Measurements from ENCODE around the gene CDC73.

Gene CDC73

DNA sequence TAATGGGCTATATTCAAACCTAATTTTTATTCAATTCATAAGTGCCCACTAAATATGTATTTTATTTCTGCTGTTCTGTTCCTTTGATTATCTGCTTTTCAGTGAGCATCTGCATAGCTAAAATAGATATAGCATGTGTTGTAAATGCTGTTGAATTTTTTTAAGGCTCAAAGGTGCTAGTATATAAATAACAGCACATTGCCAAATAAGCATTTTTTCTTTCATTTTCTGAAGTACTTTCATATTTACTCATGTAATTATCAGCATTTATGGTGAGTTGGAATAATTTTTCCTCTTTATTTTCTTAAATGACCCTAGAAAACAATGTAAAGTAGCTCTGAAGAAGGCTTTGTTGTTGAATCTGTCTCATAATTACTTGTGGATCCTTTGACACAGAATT is 134.2 kb downstream of the CDC73 start:
- Histone ChIP-seq H3F3A (ENCODE audit: insufficient read depth, low read length) (peaks cover 4% of the 10 kb centered on the region; the same call in 1 of the 2 replicates), H3K27me3 (replicated peaks; ENCODE audit: insufficient read depth, low read length) (no peaks in the 10 kb centered on the region), H4K20me1 (ENCODE audit: insufficient read depth, low read length) (no peaks in the 10 kb centered on the region), H3K27ac (ENCODE audit: low read length) (peak overlapping the region; percentile 19; the same call in 1 of the 2 replicates), H3K4me2 (ENCODE audit: low read depth, low read length) (peak overlapping the region; percentile 55), H3K9me2 (replicated peaks; ENCODE audit: insufficient read depth, low read length) (no peaks in the 10 kb centered on the region), H3K36me3 (replicated peaks; ENCODE audit: insufficient read depth, low read length) (no peaks in the 10 kb centered on the region; the same call in 1 of the 2 replicates), H3K4me3 (ENCODE audit: low read length) (no peak overlapping the region), H3K9me3 (replicated peaks; ENCODE audit: insufficient read depth, low read length) (no peaks in the 10 kb centered on the region), H3K9ac (ENCODE audit: low read length) (no peak overlapping the region), H3K4me1 (ENCODE audit: low read length) (peaks cover 21% of the 10 kb centered on the region), H2AFZ (ENCODE audit: low read length) (no peak overlapping the region), H3K79me2 (ENCODE audit: low read length) (no peaks in the 10 kb centered on the region)
- TF ChIP-seq EZH2phosphoT487 (IDR thresholded peaks at IDR 0.05; ENCODE audit: low read length) (no peak), EZH2 (optimal IDR thresholded peaks at IDR 0.05; ENCODE audit: low read depth, low read length) (no peak)
- TF ChIP-seq, protein P1, sequence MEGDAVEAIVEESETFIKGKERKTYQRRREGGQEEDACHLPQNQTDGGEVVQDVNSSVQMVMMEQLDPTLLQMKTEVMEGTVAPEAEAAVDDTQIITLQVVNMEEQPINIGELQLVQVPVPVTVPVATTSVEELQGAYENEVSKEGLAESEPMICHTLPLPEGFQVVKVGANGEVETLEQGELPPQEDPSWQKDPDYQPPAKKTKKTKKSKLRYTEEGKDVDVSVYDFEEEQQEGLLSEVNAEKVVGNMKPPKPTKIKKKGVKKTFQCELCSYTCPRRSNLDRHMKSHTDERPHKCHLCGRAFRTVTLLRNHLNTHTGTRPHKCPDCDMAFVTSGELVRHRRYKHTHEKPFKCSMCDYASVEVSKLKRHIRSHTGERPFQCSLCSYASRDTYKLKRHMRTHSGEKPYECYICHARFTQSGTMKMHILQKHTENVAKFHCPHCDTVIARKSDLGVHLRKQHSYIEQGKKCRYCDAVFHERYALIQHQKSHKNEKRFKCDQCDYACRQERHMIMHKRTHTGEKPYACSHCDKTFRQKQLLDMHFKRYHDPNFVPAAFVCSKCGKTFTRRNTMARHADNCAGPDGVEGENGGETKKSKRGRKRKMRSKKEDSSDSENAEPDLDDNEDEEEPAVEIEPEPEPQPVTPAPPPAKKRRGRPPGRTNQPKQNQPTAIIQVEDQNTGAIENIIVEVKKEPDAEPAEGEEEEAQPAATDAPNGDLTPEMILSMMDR (IDR thresholded peaks at IDR 0.05; ENCODE audit: low read length) = no peak
- DNase-seq = peak; percentile 68

DNA sequence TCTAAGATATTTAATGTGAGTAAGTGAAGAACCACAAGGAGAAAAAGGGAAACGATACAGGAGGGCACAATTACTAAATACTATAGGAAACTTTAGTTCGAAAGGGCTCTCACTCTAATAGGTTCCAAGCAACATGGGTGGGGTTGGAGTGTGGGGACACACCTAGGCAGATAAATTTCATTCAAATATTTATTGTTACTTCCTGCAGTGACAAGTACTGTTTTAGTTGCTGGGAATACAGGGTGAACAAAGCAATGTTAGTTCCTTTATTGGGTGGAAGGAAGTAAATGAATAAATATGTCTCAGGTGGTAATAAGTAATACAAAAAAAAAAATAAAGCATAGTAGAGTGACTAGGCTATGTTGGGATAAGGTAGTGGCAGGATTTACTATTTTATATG is 137.8 kb downstream of the CDC73 start:
- H3K4me3 ChIP-seq (ENCODE audit: low read length) = no peak overlapping the region
- no peaks in the 10 kb centered on the region for H3K79me2 ChIP-seq (ENCODE audit: low read length)
- TF ChIP-seq, protein P1 (IDR thresholded peaks at IDR 0.05; ENCODE audit: low read length) = no peak
- no peak for DNase-seq
- H3K4me2 ChIP-seq (ENCODE audit: low read depth, low read length) = no peak overlapping the region
- no peak overlapping the region for H2AFZ ChIP-seq (ENCODE audit: low read length)
- H4K20me1 ChIP-seq (ENCODE audit: insufficient read depth, low read length) = no peaks in the 10 kb centered on the region
- no peaks in the 10 kb centered on the region for H3K9me2 ChIP-seq (replicated peaks; ENCODE audit: insufficient read depth, low read length)
- no peaks in the 10 kb centered on the region for H3K36me3 ChIP-seq (replicated peaks; ENCODE audit: insufficient read depth, low read length)
- H3F3A ChIP-seq (ENCODE audit: insufficient read depth, low read length) = peaks cover 4% of the 10 kb centered on the region; the same call in 1 of the 2 replicates
- no peak overlapping the region for H3K27ac ChIP-seq (ENCODE audit: low read length)
- no peaks in the 10 kb centered on the region for H3K9me3 ChIP-seq (replicated peaks; ENCODE audit: insufficient read depth, low read length)
- H3K4me1 ChIP-seq (ENCODE audit: low read length) = peaks cover 21% of the 10 kb centered on the region
- H3K9ac ChIP-seq (ENCODE audit: low read length) = no peak overlapping the region
- H3K27me3 ChIP-seq (replicated peaks; ENCODE audit: insufficient read depth, low read length) = no peaks in the 10 kb centered on the region

DNA sequence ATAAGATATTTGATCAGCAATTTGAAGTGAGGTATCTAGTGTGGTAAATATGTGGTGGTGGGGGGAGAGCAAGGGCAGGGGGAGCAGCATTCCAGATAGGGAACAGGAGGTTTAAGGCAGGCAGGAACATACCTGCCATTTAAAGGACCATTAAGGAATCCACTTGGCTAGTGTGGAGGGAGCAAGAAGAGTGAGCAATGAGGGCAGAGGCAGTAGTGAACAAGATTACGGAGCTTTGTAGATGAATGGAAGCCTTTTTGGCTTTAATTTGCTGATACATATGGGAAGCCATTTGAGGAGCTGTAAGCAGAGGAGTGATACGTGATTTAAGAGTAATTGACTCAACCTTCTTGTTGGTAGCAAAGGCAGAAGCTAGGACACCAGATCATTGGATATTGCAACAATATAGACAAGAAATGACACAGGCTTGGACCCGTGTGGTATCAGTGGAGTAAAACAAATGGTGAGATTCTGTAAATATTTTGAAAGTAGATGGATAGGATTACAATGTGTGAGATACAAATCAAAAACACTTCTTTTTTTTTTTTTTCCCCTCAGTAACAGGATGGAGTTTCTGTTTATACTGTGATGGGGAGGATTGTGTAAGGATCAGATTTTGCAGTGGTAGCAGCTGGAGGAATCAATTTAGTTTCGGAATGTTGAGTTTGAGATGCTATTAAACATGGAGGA is 138.4 kb downstream of the CDC73 start:
- H3K27me3 ChIP-seq (replicated peaks; ENCODE audit: insufficient read depth, low read length) = no peaks in the 10 kb centered on the region
- H3K4me2 ChIP-seq (ENCODE audit: low read depth, low read length) = no peak overlapping the region
- no peaks in the 10 kb centered on the region for H3K36me3 ChIP-seq (replicated peaks; ENCODE audit: insufficient read depth, low read length)
- H4K20me1 ChIP-seq (ENCODE audit: insufficient read depth, low read length) = no peaks in the 10 kb centered on the region
- no peak overlapping the region for H2AFZ ChIP-seq (ENCODE audit: low read length)
- peaks cover 20% of the 10 kb centered on the region for H3K4me1 ChIP-seq (ENCODE audit: low read length)
- no peak overlapping the region for H3K27ac ChIP-seq (ENCODE audit: low read length)
- TF ChIP-seq, protein P1 (IDR thresholded peaks at IDR 0.05; ENCODE audit: low read length) = no peak
- TF ChIP-seq EZH2 (optimal IDR thresholded peaks at IDR 0.05; ENCODE audit: low read depth, low read length) (no peak), EZH2phosphoT487 (IDR thresholded peaks at IDR 0.05; ENCODE audit: low read length) (no peak)
- H3K4me3 ChIP-seq (ENCODE audit: low read length) = no peak overlapping the region
- no peaks in the 10 kb centered on the region for H3K79me2 ChIP-seq (ENCODE audit: low read length)
- no peaks in the 10 kb centered on the region for H3K9me2 ChIP-seq (replicated peaks; ENCODE audit: insufficient read depth, low read length)
- peaks cover 4% of the 10 kb centered on the region; the same call in 1 of the 2 replicates for H3F3A ChIP-seq (ENCODE audit: insufficient read depth, low read length)
- no peak overlapping the region for H3K9ac ChIP-seq (ENCODE audit: low read length)
- no peak for DNase-seq
- H3K9me3 ChIP-seq (replicated peaks; ENCODE audit: insufficient read depth, low read length) = no peaks in the 10 kb centered on the region

Measured in MM.1S (cell line).